Liver (tissue), 9 donors: ENCODE results near the gene PAK4. TPM values are rescaled to one million over a fixed set of nuclear protein-coding genes. Genes with fewer than 3 reads are reported as not detected.

Experiments used
- DNase-seq: peaks from one replicate; pipeline ENCODE4 v3.0.0-alpha.2; 2017; ENCODE audit warnings: low spot score
- H3K27ac ChIP-seq, 2 donors: one replicate each; pipeline ENCODE4 v1.7.0; 2013; ENCODE audit warnings: inconsistent platforms in 2 of 2, low read length in 2 of 2, control low read depth in 1 of 2, low read depth in 1 of 2, mild to moderate bottlenecking in 1 of 2
- H3K27me3 ChIP-seq, 4 donors: one replicate each; pipeline versions ENCODE4 v1.6.1 to v1.7.0; 2013; ENCODE audit warnings: low read length in 3 of 4, inconsistent platforms in 1 of 4, mild to moderate bottlenecking in 1 of 4, moderate library complexity in 1 of 4; ENCODE audit not compliant: control insufficient read depth in 4 of 4, insufficient read depth in 4 of 4
- H3K36me3 ChIP-seq, 4 donors: one replicate each; pipeline versions ENCODE4 v1.6.1 to v1.7.0; 2013; ENCODE audit warnings: low read length in 3 of 4, mild to moderate bottlenecking in 3 of 4, low read depth in 1 of 4, moderate library complexity in 1 of 4; ENCODE audit not compliant: control insufficient read depth in 4 of 4, insufficient read depth in 3 of 4
- H3K4me1 ChIP-seq, 4 donors: one replicate each; pipeline versions ENCODE4 v1.6.1 to v1.7.0; 2013; ENCODE audit warnings: low read length in 3 of 4, mild to moderate bottlenecking in 3 of 4, moderate library complexity in 1 of 4; ENCODE audit not compliant: control insufficient read depth in 4 of 4, insufficient read depth in 4 of 4
- H3K4me3 ChIP-seq, 3 donors: one replicate each; pipeline versions ENCODE4 v1.6.1 to v1.7.0; 2013; ENCODE audit warnings: low read length in 3 of 3, control low read depth in 1 of 3, low read depth in 1 of 3, mild to moderate bottlenecking in 1 of 3
- H3K9ac ChIP-seq, 2 donors: one replicate each; pipeline ENCODE4 v1.7.0; 2013; ENCODE audit warnings: low read length in 2 of 2, mild to moderate bottlenecking in 2 of 2, moderate library complexity in 2 of 2, control low read depth in 1 of 2, low read depth in 1 of 2
- H3K9me3 ChIP-seq, 4 donors: one replicate each; pipeline versions ENCODE4 v1.6.1 to v1.7.0; 2013; ENCODE audit warnings: low read length in 3 of 4; ENCODE audit not compliant: control insufficient read depth in 4 of 4
- ATF3 ChIP-seq: IDR thresholded peaks from 2 replicates; pipeline ENCODE4 v1.6.1; 2016; ENCODE audit warnings: antibody characterized with exemption
- CTCF ChIP-seq: fragments of 150-350 bp; IDR thresholded peaks from 2 replicates; pipeline ENCODE4 v1.5.1; 2017; ENCODE audit warnings: improper control_type of control experiment, low read depth, low read length; ENCODE audit not compliant: missing input control
- EGR1 ChIP-seq, 2 donors: IDR thresholded peaks; 2 replicates each; pipeline ENCODE4 v1.6.1; 2016 to 2018; ENCODE audit warnings: antibody characterized with exemption in 2 of 2, low read depth in 2 of 2
- FOXA1 ChIP-seq: IDR thresholded peaks from 2 replicates; pipeline ENCODE4 v1.6.1; 2016; ENCODE audit warnings: antibody characterized with exemption
- FOXA2 ChIP-seq: IDR thresholded peaks from 2 replicates; pipeline ENCODE4 v1.6.1; 2016; ENCODE audit warnings: antibody characterized with exemption
- GABPA ChIP-seq, 2 donors: IDR thresholded peaks in 1 of 2; conservative IDR thresholded peaks in 1 of 2; 2 replicates each; pipeline ENCODE4 v1.6.1; 2016; ENCODE audit warnings: antibody characterized with exemption in 2 of 2, mild to moderate bottlenecking in 1 of 2, moderate library complexity in 1 of 2
- HNF4A ChIP-seq, 2 donors: conservative IDR thresholded peaks; 2 replicates each; pipeline ENCODE4 v1.6.1; 2016; ENCODE audit warnings: antibody characterized with exemption in 2 of 2, mild to moderate bottlenecking in 2 of 2
- HNF4G ChIP-seq: IDR thresholded peaks from 2 replicates; pipeline ENCODE4 v1.6.1; 2016; ENCODE audit warnings: antibody characterized with exemption
- JUND ChIP-seq, 2 donors: IDR thresholded peaks; 2 replicates each; pipeline ENCODE4 v1.6.1; 2016; ENCODE audit warnings: antibody characterized with exemption in 2 of 2
- NR2F2 ChIP-seq: IDR thresholded peaks from 2 replicates; pipeline ENCODE4 v1.6.1; 2016; ENCODE audit warnings: antibody characterized with exemption
- RAD21 ChIP-seq, 2 donors: IDR thresholded peaks; 2 replicates each; pipeline ENCODE4 v1.6.1; 2016; ENCODE audit warnings: antibody characterized with exemption in 2 of 2, mild to moderate bottlenecking in 2 of 2
- REST ChIP-seq: IDR thresholded peaks from 2 replicates; pipeline ENCODE4 v1.6.1; 2016; ENCODE audit warnings: antibody characterized with exemption, mild to moderate bottlenecking
- RXRA ChIP-seq, 2 donors: IDR thresholded peaks; 2 replicates each; pipeline ENCODE4 v1.6.1; 2017 to 2018; ENCODE audit warnings: antibody characterized with exemption in 2 of 2, mild to moderate bottlenecking in 1 of 2
- TAF1 ChIP-seq: conservative IDR thresholded peaks from 2 replicates; pipeline ENCODE4 v1.6.1; 2016; ENCODE audit warnings: antibody characterized with exemption, mild to moderate bottlenecking
- YY1 ChIP-seq: IDR thresholded peaks from 2 replicates; pipeline ENCODE4 v1.6.1; 2016; ENCODE audit warnings: antibody characterized with exemption, mild to moderate bottlenecking
- WGBS: extraction: QIAGEN DNeasy Blood & Tissue Kit; methylation state at CpG from one replicate; pipeline ENCODE4 v1.1.7; 2013; 5-methylcytosine and 5-hydroxymethylcytosine counted together
- polyA plus RNA-seq, 2 donors: library from polyadenylated mRNA; stranded (reverse) in 1 of 2; unstranded in 1 of 2; fragments of 200-250 nt in 1 of 2; fragments of >200 nt in 1 of 2; fragmentation: Nextera tagmentation in 1 of 2; extraction: Ambion mirVana in 1 of 2; gene quantifications; one replicate each; pipeline versions ENCODE4 v1.2.1 to v1.2.3, GENCODE V29; 2013 to 2015
- total RNA-seq, 2 donors: library from RNA; depleted of rRNA; stranded (reverse); fragments of >200 nt; gene quantifications; one replicate each; pipeline ENCODE4 v1.2.3, GENCODE V29; 2014
- TF ChIP-seq, protein P1 (sequence below): IDR thresholded peaks from 2 replicates; pipeline ENCODE4 v1.6.1; 2016; ENCODE audit warnings: antibody characterized with exemption
- TF ChIP-seq, protein P2 (sequence below): IDR thresholded peaks from 2 replicates; pipeline ENCODE4 v1.6.1; 2016; ENCODE audit warnings: antibody characterized with exemption
- donor health status: healthy.
- donor health status: healthy.
- donor health status: healthy.
- donor health status: healthy.
- donor health status: healthy.

Gene PAK4
- total and polyA plus RNA-seq, 4 donors = 5.4 to 16.6 (median 7.7) TPM

DNA sequence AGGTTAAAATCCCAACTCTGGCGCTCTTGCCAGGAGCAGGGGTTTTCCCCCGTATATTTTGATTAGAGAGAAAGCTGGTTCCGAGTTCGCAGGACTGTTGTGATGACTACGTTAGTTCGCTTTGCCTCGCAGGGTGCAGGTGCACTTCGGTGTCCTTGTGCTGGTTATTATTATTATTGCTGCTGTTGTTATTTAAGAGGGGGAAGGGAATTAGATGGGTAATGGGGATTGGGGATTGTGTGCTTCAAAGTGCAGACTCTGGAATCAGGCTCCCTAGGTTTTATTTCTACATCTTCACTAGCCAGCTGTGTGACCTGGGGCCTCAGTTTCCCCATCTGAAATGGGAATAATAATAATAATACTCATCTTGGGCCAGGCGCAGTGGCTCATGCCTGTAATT is 26.2 kb upstream of the PAK4 start:
- Histone ChIP-seq H3K9ac (no peak overlapping the region), H3K4me1 (peaks cover 0 to 5% (median 3%) of the 10 kb centered on the region in 4 donors), H3K4me3 (no peak overlapping the region), H3K9me3 (no peaks in the 10 kb centered on the region), H3K27ac (no peak overlapping the region), H3K36me3 (no peaks in the 10 kb centered on the region), H3K27me3 (no peaks in the 10 kb centered on the region)
- 49% methylated on average over 9 of the region's 9 CpGs for WGBS
- TF ChIP-seq REST (no peak), RAD21 (IDR thresholded peaks at IDR 0.05) (no peak), RXRA (IDR thresholded peaks at IDR 0.05) (no peak), FOXA2 (no peak), TAF1 (no peak), YY1 (no peak), NR2F2 (no peak), JUND (IDR thresholded peaks at IDR 0.05) (no peak), HNF4A (conservative IDR thresholded peaks at IDR 0.05) (no peak), CTCF (no peak), HNF4G (no peak), GABPA (IDR thresholded peaks at IDR 0.05 in 1 of 2, conservative IDR thresholded peaks at IDR 0.05 in 1 of 2) (no peak), EGR1 (IDR thresholded peaks at IDR 0.05; ENCODE audit: low read depth in 2 of 2) (no peak), FOXA1 (no peak), ATF3 (no peak)
- TF ChIP-seq, protein P1, sequence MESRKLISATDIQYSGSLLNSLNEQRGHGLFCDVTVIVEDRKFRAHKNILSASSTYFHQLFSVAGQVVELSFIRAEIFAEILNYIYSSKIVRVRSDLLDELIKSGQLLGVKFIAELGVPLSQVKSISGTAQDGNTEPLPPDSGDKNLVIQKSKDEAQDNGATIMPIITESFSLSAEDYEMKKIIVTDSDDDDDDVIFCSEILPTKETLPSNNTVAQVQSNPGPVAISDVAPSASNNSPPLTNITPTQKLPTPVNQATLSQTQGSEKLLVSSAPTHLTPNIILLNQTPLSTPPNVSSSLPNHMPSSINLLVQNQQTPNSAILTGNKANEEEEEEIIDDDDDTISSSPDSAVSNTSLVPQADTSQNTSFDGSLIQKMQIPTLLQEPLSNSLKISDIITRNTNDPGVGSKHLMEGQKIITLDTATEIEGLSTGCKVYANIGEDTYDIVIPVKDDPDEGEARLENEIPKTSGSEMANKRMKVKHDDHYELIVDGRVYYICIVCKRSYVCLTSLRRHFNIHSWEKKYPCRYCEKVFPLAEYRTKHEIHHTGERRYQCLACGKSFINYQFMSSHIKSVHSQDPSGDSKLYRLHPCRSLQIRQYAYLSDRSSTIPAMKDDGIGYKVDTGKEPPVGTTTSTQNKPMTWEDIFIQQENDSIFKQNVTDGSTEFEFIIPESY = no peak
- TF ChIP-seq, protein P2, sequence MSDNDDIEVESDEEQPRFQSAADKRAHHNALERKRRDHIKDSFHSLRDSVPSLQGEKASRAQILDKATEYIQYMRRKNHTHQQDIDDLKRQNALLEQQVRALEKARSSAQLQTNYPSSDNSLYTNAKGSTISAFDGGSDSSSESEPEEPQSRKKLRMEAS = no peak
- no peak for DNase-seq
